ENCODE data around the gene AK1. TPM values are rescaled to one million over a fixed set of nuclear protein-coding genes. Genes with fewer than 3 reads are reported as not detected.

AK1 gene
- total RNA-seq, 1 donor: 121 TPM

- TF ChIP-seq, protein P1, sequence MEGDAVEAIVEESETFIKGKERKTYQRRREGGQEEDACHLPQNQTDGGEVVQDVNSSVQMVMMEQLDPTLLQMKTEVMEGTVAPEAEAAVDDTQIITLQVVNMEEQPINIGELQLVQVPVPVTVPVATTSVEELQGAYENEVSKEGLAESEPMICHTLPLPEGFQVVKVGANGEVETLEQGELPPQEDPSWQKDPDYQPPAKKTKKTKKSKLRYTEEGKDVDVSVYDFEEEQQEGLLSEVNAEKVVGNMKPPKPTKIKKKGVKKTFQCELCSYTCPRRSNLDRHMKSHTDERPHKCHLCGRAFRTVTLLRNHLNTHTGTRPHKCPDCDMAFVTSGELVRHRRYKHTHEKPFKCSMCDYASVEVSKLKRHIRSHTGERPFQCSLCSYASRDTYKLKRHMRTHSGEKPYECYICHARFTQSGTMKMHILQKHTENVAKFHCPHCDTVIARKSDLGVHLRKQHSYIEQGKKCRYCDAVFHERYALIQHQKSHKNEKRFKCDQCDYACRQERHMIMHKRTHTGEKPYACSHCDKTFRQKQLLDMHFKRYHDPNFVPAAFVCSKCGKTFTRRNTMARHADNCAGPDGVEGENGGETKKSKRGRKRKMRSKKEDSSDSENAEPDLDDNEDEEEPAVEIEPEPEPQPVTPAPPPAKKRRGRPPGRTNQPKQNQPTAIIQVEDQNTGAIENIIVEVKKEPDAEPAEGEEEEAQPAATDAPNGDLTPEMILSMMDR (IDR thresholded peaks at IDR 0.05; ENCODE audit: insufficient read depth, low read length): no peak
- H3K4me3 ChIP-seq (ENCODE audit: low read depth, low read length): peak overlapping the region; percentile 93
- no peak for DNase-seq (ENCODE audit: low read depth)
Measured at GRCh38 chr9:127915801-127916719, 38.6 kb upstream of the AK1 start.

- no peak for DNase-seq (ENCODE audit: low read depth)
- TF ChIP-seq, protein P1 (IDR thresholded peaks at IDR 0.05; ENCODE audit: insufficient read depth, low read length): no peak
Measured at GRCh38 chr9:127915325-127915752, 37.9 kb upstream of the AK1 start.

DNA sequence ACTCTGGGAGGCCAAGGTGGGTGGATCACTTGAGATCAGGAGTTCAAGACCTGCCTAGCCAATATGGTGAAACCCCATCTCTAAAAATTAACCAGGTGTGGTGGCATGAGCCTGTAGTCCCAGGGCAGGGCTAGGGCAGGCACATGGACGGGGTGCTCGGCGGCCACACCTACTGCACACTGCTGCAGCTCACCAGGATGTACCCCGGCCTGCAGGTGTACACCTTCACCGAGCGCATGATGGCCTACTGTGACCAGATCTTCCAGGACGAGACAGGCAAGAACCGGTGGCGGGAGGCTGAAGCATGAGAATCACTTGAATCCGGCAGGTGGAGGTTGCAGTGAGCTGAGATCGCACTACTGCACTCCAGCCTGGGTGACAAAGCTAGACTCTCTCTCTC lies 36.2 kb upstream of the AK1 start:
- no peak overlapping the region for H3K4me3 ChIP-seq (ENCODE audit: low read depth, low read length)
- TF ChIP-seq, protein P1 (IDR thresholded peaks at IDR 0.05; ENCODE audit: insufficient read depth, low read length): no peak
- DNase-seq (ENCODE audit: low read depth): no peak

More at GRCh38 chr9:127915325-127915752, 37.9 kb upstream of the AK1 start:
- H3K4me3 ChIP-seq (ENCODE audit: low read depth, low read length): peak overlapping the region; percentile 45

DNA sequence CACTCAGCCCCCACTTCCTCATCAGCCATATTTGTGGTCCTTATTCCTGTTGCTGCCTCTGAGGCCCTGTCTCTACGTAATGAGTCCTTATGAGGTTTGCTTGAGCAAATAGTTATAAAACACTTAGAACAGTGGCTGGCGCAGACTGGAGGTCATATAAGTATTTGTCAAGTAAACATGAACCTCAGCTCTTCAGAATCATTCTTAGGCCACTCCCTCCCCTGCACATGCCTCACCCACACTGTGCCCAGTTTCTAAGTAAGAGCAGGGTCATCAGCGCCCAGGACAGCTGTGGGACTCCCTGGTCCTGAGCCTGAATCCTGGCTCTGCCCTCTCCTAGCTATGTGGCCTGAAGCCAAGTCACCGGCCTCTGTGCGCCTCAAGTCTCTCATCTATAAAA lies 35.4 kb upstream of the AK1 start:
- H3K4me3 ChIP-seq (ENCODE audit: low read depth, low read length): no peak overlapping the region
- TF ChIP-seq, protein P1 (IDR thresholded peaks at IDR 0.05; ENCODE audit: insufficient read depth, low read length): no peak
- no peak for DNase-seq (ENCODE audit: low read depth)

- DNase-seq (ENCODE audit: low read depth): no peak
- TF ChIP-seq, protein P1 (IDR thresholded peaks at IDR 0.05; ENCODE audit: insufficient read depth, low read length): no peak
- H3K4me3 ChIP-seq (ENCODE audit: low read depth, low read length): no peak overlapping the region
Measured at GRCh38 chr9:127912296-127912695, 34.8 kb upstream of the AK1 start.

GRCh38 chr9:127910613-127911205 lies 33.2 kb upstream of the AK1 start:
- DNase-seq (ENCODE audit: low read depth): peak; percentile 48
- TF ChIP-seq, protein P1 (IDR thresholded peaks at IDR 0.05; ENCODE audit: insufficient read depth, low read length): no peak
- H3K4me3 ChIP-seq (ENCODE audit: low read depth, low read length): no peak overlapping the region
